GM15510 (cell line): Measurements from ENCODE around the gene FHL5.

ENCODE experiments used
- POLR2A ChIP-seq: IDR thresholded peaks from 3 replicates; pipeline ENCODE4 v1.6.1; 2011; ENCODE audit warnings: borderline replicate concordance; ENCODE audit not compliant: insufficient read length; ENCODE audit errors: extremely low read depth

FHL5 gene

GRCh38 chr6:96653181-96653580 lies 90.3 kb downstream of the FHL5 start:
- no peak for TF ChIP-seq POLR2A

- no peak for TF ChIP-seq POLR2A
Observed at GRCh38 chr6:96656567-96656966, 93.6 kb downstream of the FHL5 start.

GRCh38 chr6:96657344-96657743 lies 94.4 kb downstream of the FHL5 start:
- TF ChIP-seq POLR2A = no peak

GRCh38 chr6:96659084-96659845 lies 96.3 kb downstream of the FHL5 start:
- no peak for TF ChIP-seq POLR2A
